Measurements from ENCODE around the gene SUPT4H1.
A peak's percentile ranks its signal among the peaks of the same experiment; 100 is the strongest.

The SUPT4H1 gene

GRCh38 chr17:58328195-58329034 is 23.6 kb downstream of the SUPT4H1 start, which contains the start of gene TSPOAP1:
Gene TSPOAP1, minus strand, starts transcription at chr17:58328795. Its CDS starts 875 bp downstream, at chr17:58327920.
- peak; percentile 92 for DNase-seq

GRCh38 chr17:58327363-58328194 is 24.4 kb downstream of the SUPT4H1 start:
- DNase-seq = no peak

GRCh38 chr17:58326609-58327362 is 25.2 kb downstream of the SUPT4H1 start:
- no peak for DNase-seq

GRCh38 chr17:58325976-58326468 is 26.0 kb downstream of the SUPT4H1 start:
- DNase-seq = no peak

DNA sequence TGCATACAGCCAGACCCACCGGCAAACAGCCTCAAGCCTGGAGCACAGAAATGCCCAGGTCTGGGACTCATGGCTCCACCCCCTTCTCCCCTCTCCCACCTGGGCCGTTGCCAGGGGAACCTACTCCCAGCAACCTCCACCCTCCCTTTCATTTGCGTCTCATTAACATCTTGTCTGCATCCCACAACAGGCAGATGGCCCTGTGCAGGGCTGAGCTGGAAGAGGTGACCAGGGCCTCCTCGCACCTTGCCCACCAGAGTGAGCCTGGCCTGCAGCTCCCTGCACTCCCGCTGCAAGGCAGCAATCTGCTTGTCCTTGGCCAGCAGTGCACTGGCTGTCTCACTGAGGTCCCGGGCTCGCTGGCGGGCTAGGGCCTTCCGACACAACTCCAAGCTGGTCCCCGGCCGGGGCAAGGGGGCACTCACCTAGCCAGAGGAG is 26.7 kb downstream of the SUPT4H1 start:
- DNase-seq = no peak

DNA sequence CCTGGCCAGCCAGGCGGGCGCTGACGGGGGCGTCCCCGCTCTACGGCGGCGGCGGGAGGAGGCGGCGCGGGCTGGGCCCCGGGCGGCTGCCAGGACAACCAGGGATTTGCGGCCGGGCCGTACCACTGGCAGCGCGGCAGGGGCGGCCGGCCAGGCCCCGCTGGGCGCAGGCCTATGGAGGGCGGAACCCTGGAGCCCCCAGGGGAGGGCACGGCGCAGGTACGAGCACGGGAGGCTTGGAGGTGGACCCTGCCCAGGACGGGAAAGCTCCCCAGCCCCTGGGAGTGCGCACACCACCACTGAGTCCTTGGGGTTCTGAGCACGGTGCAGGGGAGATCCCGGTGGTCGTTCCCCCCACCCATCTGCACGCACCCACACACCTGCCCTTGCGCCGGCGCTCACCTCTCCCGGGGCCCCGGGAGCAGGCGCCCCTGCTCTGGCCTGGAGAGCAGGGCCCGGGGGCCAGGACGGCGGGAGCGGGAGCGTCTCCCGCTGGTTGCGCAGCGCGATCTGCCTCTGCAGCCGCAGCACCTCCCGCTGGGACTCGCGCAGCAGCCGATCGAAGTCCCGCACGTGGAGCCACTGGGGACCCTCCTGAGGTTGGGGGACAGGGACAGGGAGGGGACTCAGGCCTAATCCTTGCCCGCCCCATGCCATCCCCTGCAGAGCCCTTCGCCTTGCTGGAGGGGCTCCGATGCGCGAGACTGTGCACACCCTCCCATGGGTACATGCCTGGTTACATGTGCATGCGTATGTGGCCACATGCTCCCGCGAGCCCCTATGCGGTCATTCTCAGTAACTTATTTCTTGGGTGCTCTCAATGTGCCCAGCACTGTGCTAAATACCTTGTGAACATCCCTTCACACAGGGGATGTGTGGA is 27.4 kb downstream of the SUPT4H1 start:
- no peak for DNase-seq

GRCh38 chr17:58324056-58324408 is 28.0 kb downstream of the SUPT4H1 start:
- no peak for DNase-seq

GRCh38 chr17:58323366-58324055 is 28.5 kb downstream of the SUPT4H1 start:
- DNase-seq = no peak

GRCh38 chr17:58322581-58323185 is 29.3 kb downstream of the SUPT4H1 start:
- no peak for DNase-seq

GRCh38 chr17:58321571-58322525 is 30.2 kb downstream of the SUPT4H1 start:
- DNase-seq = no peak

- no peak for DNase-seq
Observed at GRCh38 chr17:58320570-58321323, 31.3 kb downstream of the SUPT4H1 start.

GRCh38 chr17:58320163-58320558 is 31.8 kb downstream of the SUPT4H1 start:
- DNase-seq = no peak

- no peak for DNase-seq
Observed at GRCh38 chr17:58319173-58320162, 32.5 kb downstream of the SUPT4H1 start.

- no peak for DNase-seq
Observed at GRCh38 chr17:58318627-58319172, 33.3 kb downstream of the SUPT4H1 start.

DNA sequence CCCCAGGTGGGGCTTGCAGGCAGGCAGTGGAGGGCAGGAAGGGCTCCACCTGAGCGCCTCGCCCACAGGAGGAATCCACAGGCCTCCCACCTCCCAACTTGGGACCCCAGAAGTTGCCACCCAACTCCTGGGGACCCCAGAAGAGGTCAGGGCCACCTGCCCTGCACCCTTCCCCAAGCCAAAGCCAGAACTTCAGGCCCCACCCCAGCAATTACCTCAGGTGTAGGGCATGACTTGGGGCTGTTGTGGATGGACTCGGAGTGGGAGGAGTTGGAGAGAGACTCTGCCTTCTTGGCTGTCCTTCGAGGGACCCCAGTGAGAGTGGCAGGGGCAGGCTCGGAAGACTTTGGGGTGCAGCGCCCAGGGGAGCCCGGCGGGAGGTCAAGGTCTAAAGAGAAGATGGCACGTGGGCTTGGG is 33.9 kb downstream of the SUPT4H1 start:
- no peak for DNase-seq

- no peak for DNase-seq
Observed at GRCh38 chr17:58317421-58318064, 34.5 kb downstream of the SUPT4H1 start.

Measured in MV-4-11 (cell line).